ENCODE measurements around the gene ARHGAP22. TPM values are rescaled to one million over a fixed set of nuclear protein-coding genes. Genes with fewer than 3 reads are reported as not detected.

The ARHGAP22 gene
- total and polyA plus RNA-seq, 2 experiments from 2014 or later = 3.2 to 7.8 TPM

GRCh38 chr10:48399056-48399541 is 205.8 kb downstream of the ARHGAP22 start:
- Histone ChIP-seq H3K9me3 (ENCODE audit: low read depth) (no peaks in the 10 kb centered on the region), H3K27ac (peak overlapping the region; percentile 51), H3K27me3 (no peaks in the 10 kb centered on the region), H3K36me3 (no peaks in the 10 kb centered on the region), H3K4me1 (ENCODE audit: low read depth) (peaks cover 16% of the 10 kb centered on the region), H3K4me3 (no peak overlapping the region)
- no peak for DNase-seq (ENCODE audit: low read depth in 1 of 2, low spot score in 1 of 2)
- no peak for TF ChIP-seq CTCF (IDR thresholded peaks at IDR 0.05; ENCODE audit: low read depth, low read length)

DNA sequence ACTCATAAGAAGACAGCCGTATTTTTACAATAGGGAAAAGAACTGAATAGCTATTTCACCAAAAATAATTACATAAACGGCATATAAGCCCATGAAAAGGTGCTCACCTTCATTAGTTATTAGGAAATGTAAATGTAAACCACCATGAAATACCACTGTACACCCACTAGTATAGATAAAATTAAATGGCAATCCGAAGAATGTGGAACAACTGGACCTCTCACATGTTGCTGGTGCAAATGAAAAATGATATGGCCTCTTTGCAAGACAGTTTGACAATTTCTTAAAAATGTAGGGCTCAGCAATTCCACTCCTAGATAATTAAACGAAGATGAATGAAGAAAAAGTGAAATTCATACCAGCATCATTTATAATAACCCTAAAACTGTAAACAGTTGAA is 206.6 kb downstream of the ARHGAP22 start:
- no peaks in the 10 kb centered on the region for H3K9me3 ChIP-seq (ENCODE audit: low read depth)
- DNase-seq (ENCODE audit: low read depth in 1 of 2, low spot score in 1 of 2) = no peak
- no peak overlapping the region for H3K4me3 ChIP-seq
- no peak for TF ChIP-seq CTCF (IDR thresholded peaks at IDR 0.05; ENCODE audit: low read depth, low read length)
- no peaks in the 10 kb centered on the region for H3K27me3 ChIP-seq
- H3K27ac ChIP-seq = no peak overlapping the region
- peaks cover 16% of the 10 kb centered on the region for H3K4me1 ChIP-seq (ENCODE audit: low read depth)
- H3K36me3 ChIP-seq = no peaks in the 10 kb centered on the region

Other genes starting within 250 kb of the ARHGAP22 start
- gene WDFY4, start 79.8 kb upstream of the ARHGAP22 start, total RNA-seq = not detected in 2 replicates
- 0.72 TPM in 1 of 2 replicates, not detected in the other for gene WDFY4, start 79.8 kb upstream of the ARHGAP22 start, polyA plus RNA-seq